ENCODE results near the gene CYP39A1. TPM values are rescaled to one million over a fixed set of nuclear protein-coding genes. Genes with fewer than 3 reads are reported as not detected.
A peak's percentile ranks its signal among the peaks of the same experiment; 100 is the strongest.

CYP39A1 gene
- total RNA-seq, 3 donors from 2014 or later: 4.1 to 5.3 (median 4.5) TPM

- H3K36me3 ChIP-seq (ENCODE audit: low read depth): no peaks in the 10 kb centered on the region
- no peak for TF ChIP-seq CTCF (IDR thresholded peaks at IDR 0.05)
- DNase-seq (no peak), ATAC-seq (no peak)
- H3K4me1 ChIP-seq (ENCODE audit: low read depth): no peaks in the 10 kb centered on the region
- H3K4me3 ChIP-seq: no peak overlapping the region
- H3K9me3 ChIP-seq: no peaks in the 10 kb centered on the region
- intact Hi-C loops (cut with DNase I, micrococcal nuclease): no loop called here
Measured at GRCh38 chr6:46526607-46527006, 126.0 kb downstream of the CYP39A1 start.

- Histone ChIP-seq H3K9me3 (no peaks in the 10 kb centered on the region), H3K36me3 (ENCODE audit: low read depth) (no peaks in the 10 kb centered on the region), H3K4me1 (ENCODE audit: low read depth) (no peaks in the 10 kb centered on the region), H3K4me3 (no peak overlapping the region)
- ATAC-seq: no peak
- no peak for DNase-seq
- intact Hi-C loops (cut with DNase I, micrococcal nuclease): no loop called here
- no peak for TF ChIP-seq CTCF (IDR thresholded peaks at IDR 0.05)
Measured at GRCh38 chr6:46525583-46525982, 127.0 kb downstream of the CYP39A1 start.

- Histone ChIP-seq H3K4me1 (ENCODE audit: low read depth) (no peaks in the 10 kb centered on the region), H3K9me3 (no peaks in the 10 kb centered on the region), H3K4me3 (no peak overlapping the region), H3K36me3 (ENCODE audit: low read depth) (no peaks in the 10 kb centered on the region)
- DNase-seq (no peak), ATAC-seq (peak; percentile 32)
- TF ChIP-seq CTCF (IDR thresholded peaks at IDR 0.05): no peak
- intact Hi-C loops (cut with DNase I, micrococcal nuclease): no loop called here
Measured at GRCh38 chr6:46521464-46521971, 131.1 kb downstream of the CYP39A1 start.

- intact Hi-C loops (cut with DNase I, micrococcal nuclease): no loop called here
- H3K36me3 ChIP-seq (ENCODE audit: low read depth): no peaks in the 10 kb centered on the region
- TF ChIP-seq CTCF (IDR thresholded peaks at IDR 0.05): no peak
- DNase-seq (no peak), ATAC-seq (no peak)
- H3K9me3 ChIP-seq: no peaks in the 10 kb centered on the region
- no peak overlapping the region for H3K4me3 ChIP-seq
- H3K4me1 ChIP-seq (ENCODE audit: low read depth): no peaks in the 10 kb centered on the region
Measured at GRCh38 chr6:46517202-46517601, 135.4 kb downstream of the CYP39A1 start.

- DNase-seq: no peak
- intact Hi-C loops (cut with DNase I, micrococcal nuclease): no loop called here
- H3K36me3 ChIP-seq (ENCODE audit: low read depth): no peaks in the 10 kb centered on the region
- no peak overlapping the region for H3K4me3 ChIP-seq
- no peak for TF ChIP-seq CTCF (IDR thresholded peaks at IDR 0.05)
- no peaks in the 10 kb centered on the region for H3K4me1 ChIP-seq (ENCODE audit: low read depth)
- H3K9me3 ChIP-seq: no peaks in the 10 kb centered on the region
- no peak for ATAC-seq
Measured at GRCh38 chr6:46513533-46513932, 139.1 kb downstream of the CYP39A1 start.

GRCh38 chr6:46511320-46511719, 141.3 kb downstream of the CYP39A1 start:
- H3K4me1 ChIP-seq (ENCODE audit: low read depth): no peaks in the 10 kb centered on the region
- intact Hi-C loops (cut with DNase I, micrococcal nuclease): no loop called here
- no peak overlapping the region for H3K4me3 ChIP-seq
- DNase-seq: no peak
- no peak for ATAC-seq
- TF ChIP-seq CTCF (IDR thresholded peaks at IDR 0.05): no peak
- H3K9me3 ChIP-seq: no peaks in the 10 kb centered on the region
- no peaks in the 10 kb centered on the region for H3K36me3 ChIP-seq (ENCODE audit: low read depth)

All from mucosa of descending colon (tissue), 3 donors.